Naive B cell (primary cell): ENCODE data around the gene RFT1. TPM values are rescaled to one million over a fixed set of nuclear protein-coding genes. Genes with fewer than 3 reads are reported as not detected.

ENCODE experiments used
- ATAC-seq, 2 donors: fragments of 150-1000 bp; cut with Tn5 transposase; 2 replicates each; pipeline ENCODE4 v1.10.0; 2021; ENCODE audit warnings: low read depth in 2 of 2, mild to moderate bottlenecking in 2 of 2, moderate library complexity in 2 of 2
- DNase-seq: peaks from one replicate; pipeline ENCODE4 v3.0.0; 2022
- H3K27ac Mint-ChIP-seq, 6 donors: one replicate each; pipeline ENCODE4 v1.8.0; 2020 to 2022; ENCODE audit warnings: mild to moderate bottlenecking in 6 of 6, mixed read lengths in 6 of 6, moderate library complexity in 5 of 6, inconsistent platforms in 2 of 6
- H3K27me3 Mint-ChIP-seq, 3 donors: one replicate each; pipeline ENCODE4 v1.8.0; 2021 to 2022; ENCODE audit warnings: mixed read lengths in 3 of 3, mild to moderate bottlenecking in 1 of 3
- H3K36me3 Mint-ChIP-seq, 2 donors: one replicate each; pipeline ENCODE4 v1.8.0; 2020 to 2022; ENCODE audit warnings: mixed read lengths in 2 of 2, inconsistent platforms in 1 of 2, mild to moderate bottlenecking in 1 of 2
- H3K4me1 Mint-ChIP-seq, 3 donors: one replicate each; pipeline ENCODE4 v1.8.0; 2020 to 2022; ENCODE audit warnings: mixed read lengths in 3 of 3, inconsistent platforms in 1 of 3, mild to moderate bottlenecking in 1 of 3, moderate library complexity in 1 of 3
- H3K4me3 Mint-ChIP-seq, 8 donors: one replicate each; pipeline ENCODE4 v1.8.0; 2020 to 2022; ENCODE audit warnings: mild to moderate bottlenecking in 8 of 8, mixed read lengths in 8 of 8, moderate library complexity in 8 of 8, inconsistent platforms in 2 of 8
- H3K9me3 Mint-ChIP-seq, 7 donors: one replicate each; pipeline ENCODE4 v1.8.0; 2020 to 2022; ENCODE audit warnings: mixed read lengths in 7 of 7, mild to moderate bottlenecking in 5 of 7, inconsistent platforms in 2 of 7, moderate library complexity in 1 of 7
- polyA plus RNA-seq, 6 donors: library from polyadenylated mRNA; unstranded; fragments of 300-500 nt; fragmentation: Illumina TruSeq; gene quantifications; one replicate each; pipeline ENCODE4 v1.2.3, GENCODE V29; 2021; ENCODE audit warnings: low read depth in 6 of 6

The RFT1 gene
- polyA plus RNA-seq, 6 donors from 2014 or later = 16.9 to 26.7 (median 22.5) TPM

- H3K9me3 Mint-ChIP-seq = no peaks in the 10 kb centered on the region
- H3K36me3 Mint-ChIP-seq = no peaks in the 10 kb centered on the region
- H3K27me3 Mint-ChIP-seq = no peaks in the 10 kb centered on the region
- ATAC-seq (no peak), DNase-seq (no peak)
- H3K27ac Mint-ChIP-seq = peak overlapping the region in 3 of 6 donors; percentile 65 to 93 (median 87)
- H3K4me1 Mint-ChIP-seq = peaks cover 27 to 53% (median 28%) of the 10 kb centered on the region in 3 donors
- peak overlapping the region in 4 of 8 donors; percentile 15 to 98 (median 64) for H3K4me3 Mint-ChIP-seq
These were observed 86.5 kb downstream of the RFT1 start for GRCh38 chr3:53043738-53044137.

GRCh38 chr3:53042651-53043050 is 87.6 kb downstream of the RFT1 start:
- Mint-ChIP-seq H3K27me3 (no peaks in the 10 kb centered on the region), H3K4me3 (peak overlapping the region in 1 of 8 donors; percentile 98), H3K4me1 (peaks cover 29 to 60% (median 32%) of the 10 kb centered on the region in 3 donors), H3K27ac (peak overlapping the region in 1 of 6 donors; percentile 33), H3K9me3 (no peaks in the 10 kb centered on the region), H3K36me3 (no peaks in the 10 kb centered on the region)
- ATAC-seq = no peak
- DNase-seq = no peak

GRCh38 chr3:53040351-53040820 is 89.8 kb downstream of the RFT1 start:
- H3K27me3 Mint-ChIP-seq = no peaks in the 10 kb centered on the region
- H3K9me3 Mint-ChIP-seq = no peaks in the 10 kb centered on the region
- H3K27ac Mint-ChIP-seq = peak overlapping the region in 1 of 6 donors; percentile 1
- H3K4me3 Mint-ChIP-seq = peak overlapping the region in 2 of 8 donors; percentile 14 to 44
- no peak for ATAC-seq
- no peaks in the 10 kb centered on the region for H3K36me3 Mint-ChIP-seq
- DNase-seq = no peak
- peaks cover 34 to 62% (median 35%) of the 10 kb centered on the region in 3 donors for H3K4me1 Mint-ChIP-seq

GRCh38 chr3:53039376-53039752 is 90.9 kb downstream of the RFT1 start:
- DNase-seq = no peak
- Mint-ChIP-seq H3K4me3 (no peak overlapping the region), H3K27ac (no peak overlapping the region), H3K9me3 (no peaks in the 10 kb centered on the region), H3K4me1 (peaks cover 33 to 59% (median 34%) of the 10 kb centered on the region in 3 donors), H3K36me3 (no peaks in the 10 kb centered on the region), H3K27me3 (no peaks in the 10 kb centered on the region)
- ATAC-seq = no peak

GRCh38 chr3:53038679-53039375 is 91.4 kb downstream of the RFT1 start:
- Mint-ChIP-seq H3K9me3 (no peaks in the 10 kb centered on the region), H3K36me3 (no peaks in the 10 kb centered on the region), H3K4me1 (peaks cover 27 to 56% (median 31%) of the 10 kb centered on the region in 3 donors), H3K27ac (no peak overlapping the region), H3K27me3 (no peaks in the 10 kb centered on the region), H3K4me3 (no peak overlapping the region)
- DNase-seq (no peak), ATAC-seq (no peak)

Other genes with a start within 250 kb of the RFT1 start
- 10 to 100 TPM in 1 of 6 donors, 1 to 10 TPM in 5; 3.6 to 10.2 (median 5.9) TPM for gene STIMATE, start 232.9 kb downstream of the RFT1 start, polyA plus RNA-seq
- gene SFMBT1, start 84.4 kb downstream of the RFT1 start, polyA plus RNA-seq = 10 to 100 TPM in 5 of 6 donors, 1 to 10 TPM in 1; 2.2 to 22.5 (median 19.6) TPM
- 10 to 100 TPM; 22.2 to 53.0 (median 31.6) TPM for gene PRKCD, start 30.8 kb upstream of the RFT1 start, polyA plus RNA-seq
- gene TKT, start 125.6 kb upstream of the RFT1 start, polyA plus RNA-seq = 10 to 100 TPM; 33.0 to 52.9 (median 45.9) TPM
- gene DCP1A, start 217.1 kb upstream of the RFT1 start, polyA plus RNA-seq = 10 to 100 TPM; 55.7 to 95.6 (median 80.8) TPM